Endothelial cell of umbilical vein (primary cell): ENCODE data around the gene FBXO21. TPM values are rescaled to one million over a fixed set of nuclear protein-coding genes. Genes with fewer than 3 reads are reported as not detected.

Experiments used
- BruUV-seq: library from RNA; stranded (reverse); fragments of 400-500 nt; replicated peaks from 2 replicates; lab custom pipeline; 2021; lab: Mats Ljungman, UMichigan
- CTCF ChIA-PET: fragments of 300-600, 350-600 bp; sonication (Branson Sonifier 250); formaldehyde crosslinking; loops from one replicate; lab custom pipeline; 2021; ENCODE audit warnings: antibody characterized with exemption, inconsistent platforms; lab: Charles Lee
- POLR2A ChIA-PET: fragments of 300-600, 350-600 bp; sonication (Branson Sonifier 250); formaldehyde crosslinking; loops from one replicate; lab custom pipeline; 2021; ENCODE audit warnings: antibody characterized with exemption, inconsistent platforms; lab: Charles Lee
- DNase-seq: peaks from one replicate; pipeline ENCODE4 v3.0.0-alpha.2; 2011; ENCODE audit warnings: low read depth, low spot score
- FAIRE-seq: peaks from 2 replicates; lab custom pipeline; 2011; peaks lifted over from hg19 to GRCh38; lab: Jason Lieb, UNC
- H2AFZ ChIP-seq: 2 replicates; pipeline ENCODE4 v1.6.0; 2012; ENCODE audit warnings: low read depth, low read length, control low read depth, inconsistent platforms
- H3K27ac ChIP-seq: 2 replicates; pipeline ENCODE4 v1.5.1; 2011; ENCODE audit warnings: low read depth, mild to moderate bottlenecking, control low read depth, low read length, moderate library complexity; ENCODE audit not compliant: insufficient read depth
- H3K27me3 ChIP-seq, 2 experiments: 2 replicates each; pipeline versions ENCODE4 v1.6.0 to v1.6.1; 2011; ENCODE audit warnings: low read length in 2 of 2, mixed read lengths in 1 of 2; ENCODE audit not compliant: control insufficient read depth in 2 of 2, insufficient read depth in 2 of 2
- H3K36me3 ChIP-seq, 2 experiments: 2 replicates in 1 of 2; 3 replicates in 1 of 2; pipeline ENCODE4 v1.5.1; 2011; ENCODE audit warnings: low read length in 2 of 2, mild to moderate bottlenecking in 1 of 2, moderate library complexity in 1 of 2; ENCODE audit not compliant: control insufficient read depth in 2 of 2, insufficient read depth in 2 of 2; ENCODE audit errors: extremely low read depth in 1 of 2
- H3K4me1 ChIP-seq: 3 replicates; pipeline ENCODE4 v1.5.1; 2011; ENCODE audit warnings: mild to moderate bottlenecking, low read length; ENCODE audit not compliant: control insufficient read depth, insufficient read depth; ENCODE audit errors: extremely low read depth
- H3K4me2 ChIP-seq: 2 replicates; pipeline ENCODE4 v1.6.1; 2011; ENCODE audit warnings: low read length, control low read depth, mixed read lengths; ENCODE audit not compliant: insufficient read depth
- H3K4me3 ChIP-seq, 3 experiments: fragments of 200-600 bp in 1 of 3; sonication (generic), shearing (Covaris generic) in 1 of 3; replicated peaks in 1 of 3; 2 replicates each; pipeline ENCODE4 v1.5.1; 2011 to 2016; ENCODE audit warnings: control low read depth in 3 of 3, low read length in 3 of 3, mild to moderate bottlenecking in 2 of 3, inconsistent platforms in 1 of 3, low read depth in 1 of 3, moderate library complexity in 1 of 3; ENCODE audit not compliant: insufficient read depth in 1 of 3
- H3K79me2 ChIP-seq: 2 replicates; pipeline ENCODE4 v1.6.0; 2012; ENCODE audit warnings: low read length, inconsistent platforms; ENCODE audit not compliant: control insufficient read depth, insufficient read depth
- H3K9ac ChIP-seq: replicated peaks from 2 replicates; pipeline ENCODE3; 2011; ENCODE audit warnings: low read length, control low read depth; ENCODE audit not compliant: insufficient read depth; ENCODE audit errors: extremely low read depth
- H3K9me1 ChIP-seq: replicated peaks from 3 replicates; pipeline ENCODE4 v1.6.0; 2011; ENCODE audit warnings: mild to moderate bottlenecking, low read length; ENCODE audit not compliant: control insufficient read depth, insufficient read depth; ENCODE audit errors: extremely low read depth
- H3K9me3 ChIP-seq: replicated peaks from 2 replicates; pipeline ENCODE4 v1.5.1; 2012; ENCODE audit warnings: low read length, inconsistent platforms; ENCODE audit not compliant: control insufficient read depth, insufficient read depth
- H4K20me1 ChIP-seq: replicated peaks from 2 replicates; pipeline ENCODE3; 2011; ENCODE audit warnings: mild to moderate bottlenecking, low read length; ENCODE audit not compliant: control insufficient read depth, insufficient read depth; ENCODE audit errors: extremely low read depth
- CTCF ChIP-seq, 2 donors: IDR thresholded peaks; 1 replicate in 1 of 2; 2 replicates in 1 of 2; pipeline ENCODE4 v1.5.1; 2011; ENCODE audit warnings: low read length in 2 of 2, mild to moderate bottlenecking in 2 of 2, moderate library complexity in 2 of 2, control low read depth in 1 of 2, inconsistent platforms in 1 of 2, low read depth in 1 of 2; ENCODE audit not compliant: insufficient read depth in 1 of 2; ENCODE audit errors: extremely low read depth in 1 of 2
- EZH2 ChIP-seq: IDR thresholded peaks from 2 replicates; pipeline ENCODE4 v1.6.1; 2012; ENCODE audit warnings: borderline replicate concordance, low read depth, mild to moderate bottlenecking, moderate library complexity, low read length, inconsistent platforms; ENCODE audit not compliant: severe bottlenecking
- FOS ChIP-seq: IDR thresholded peaks from 2 replicates; pipeline ENCODE4 v1.6.1; 2011; ENCODE audit warnings: mild to moderate bottlenecking, low read length, moderate library complexity, borderline replicate concordance; ENCODE audit not compliant: insufficient read depth
- GATA2 ChIP-seq: IDR thresholded peaks from 2 replicates; pipeline ENCODE4 v1.7.0; 2011; ENCODE audit warnings: low read depth, mild to moderate bottlenecking, moderate library complexity, mixed read lengths, low read length; ENCODE audit not compliant: insufficient read length, insufficient read depth
- JUN ChIP-seq: IDR thresholded peaks from 2 replicates; pipeline ENCODE4 v1.6.1; 2011; ENCODE audit warnings: borderline replicate concordance, low read depth; ENCODE audit not compliant: insufficient read length, insufficient read depth
- MAX ChIP-seq: IDR thresholded peaks from 2 replicates; pipeline ENCODE4 v1.6.1; 2011; ENCODE audit not compliant: insufficient read depth, insufficient read length
- MYC ChIP-seq: IDR thresholded peaks from one replicate; pipeline ENCODE4 v1.6.1; 2011; ENCODE audit warnings: mild to moderate bottlenecking, low read depth, low read length
- POLR2A ChIP-seq: IDR thresholded peaks from 2 replicates; pipeline ENCODE4 v1.6.1; 2012; ENCODE audit warnings: low read depth, mild to moderate bottlenecking, control low read depth, low read length
- POLR2AphosphoS5 ChIP-seq: IDR thresholded peaks from 2 replicates; pipeline ENCODE4 v1.6.1; 2012; ENCODE audit warnings: low read depth, mild to moderate bottlenecking, control low read depth, low read length, moderate library complexity; ENCODE audit not compliant: insufficient read depth
- dilution Hi-C: fragments of 300-500 bp; cut with MboI; formaldehyde crosslinking; loops from one replicate; pipeline ENCODE4 v1.15.0; 2019; ENCODE audit warnings: low sequenced_read_pairs; ENCODE audit not compliant: extremely low pct_ligation_motif_present
- intact Hi-C: fragments of 100-400 bp; cut with micrococcal nuclease; formaldehyde crosslinking; loops from one replicate; pipeline ENCODE4 v1.10.0; 2022
- polyA plus RNA-seq, 4 experiments: library from polyadenylated mRNA; depleted of rRNA in 3 of 4; stranded (reverse) in 3 of 4; unstranded in 1 of 4; fragments of >200 nt; gene quantifications; 2 replicates each; pipeline versions ENCODE4 v1.2.1 to v1.2.3, GENCODE V29; 2011 to 2012; ENCODE audit warnings: missing spikeins in 1 of 4
- total RNA-seq: library from RNA; stranded (reverse); gene quantifications from 2 replicates; pipeline ENCODE4 v1.2.3, GENCODE V29; 2021

FBXO21 gene
- total and polyA plus RNA-seq, 2 donors (not counting 3 experiments of a cell fraction or from before 2014, with no cell fraction given), result 41.6 to 66.7 TPM

- dilution Hi-C loops, result no loop called here
- TF ChIP-seq GATA2 (no peak), MAX (no peak), JUN (no peak), POLR2A (no peak), EZH2 (no peak), FOS (no peak), POLR2AphosphoS5 (no peak), MYC (no peak), CTCF (IDR thresholded peaks at IDR 0.05; ENCODE audit: extremely low read depth in 1 of 2, insufficient read depth in 1 of 2, low read depth in 1 of 2, low read length in 2 of 2) (no peak)
- intact Hi-C loops, result no loop called here
- BruUV-seq, result no TSS peak
- no peaks in the 10 kb centered on the region for H3K4me1 ChIP-seq
- H3K9me1 ChIP-seq, result no peaks in the 10 kb centered on the region
- H2AFZ ChIP-seq, result no peak overlapping the region
- no peak overlapping the region for H3K4me2 ChIP-seq
- no peaks in the 10 kb centered on the region for H3K27me3 ChIP-seq
- H3K9me3 ChIP-seq, result no peaks in the 10 kb centered on the region
- H3K9ac ChIP-seq, result no peak overlapping the region
- ChIA-PET POLR2A (no interaction called here), CTCF (interaction anchor here (1.1 to 2.0 kb wide), 3 partner anchors 8 to 629 kb away, joined by 4 to 14 read pairs (median 11); no protein-coding TSS in a partner anchor)
- H4K20me1 ChIP-seq, result no peaks in the 10 kb centered on the region
- no peaks in the 10 kb centered on the region for H3K79me2 ChIP-seq
- no peaks in the 10 kb centered on the region for H3K36me3 ChIP-seq
- no peak overlapping the region for H3K4me3 ChIP-seq
- no peak overlapping the region for H3K27ac ChIP-seq
- FAIRE-seq (no peak), DNase-seq (no peak)
Measured at GRCh38 chr12:117228239-117228638, 38.0 kb upstream of the FBXO21 start.
